Tibial nerve (tissue), 4 donors: ENCODE data around the gene ERC2.

Experiments used
- EP300 ChIP-seq, 2 donors: sonication (generic); formaldehyde crosslinking; IDR thresholded peaks; one replicate each; pipeline ENCODE4 v1.6.1; 2017; ENCODE audit warnings: antibody characterized with exemption in 2 of 2, mild to moderate bottlenecking in 1 of 2
- POLR2A ChIP-seq, 2 donors: fragments of 450-650 bp; IDR thresholded peaks; one replicate each; pipeline ENCODE4 v1.6.1; 2017; ENCODE audit warnings: antibody characterized with exemption in 2 of 2, mild to moderate bottlenecking in 2 of 2, moderate library complexity in 2 of 2
- TF ChIP-seq, protein P1 (sequence below), 5 experiments: fragments of 200-600 bp in 3 of 5; fragments of 450-650 bp in 2 of 5; sonication (generic) in 3 of 5; IDR thresholded peaks; one replicate each; pipeline ENCODE4 v1.5.1; 2016 to 2019; ENCODE audit warnings: antibody characterized with exemption in 5 of 5, mild to moderate bottlenecking in 3 of 5, moderate library complexity in 2 of 5

DNA sequence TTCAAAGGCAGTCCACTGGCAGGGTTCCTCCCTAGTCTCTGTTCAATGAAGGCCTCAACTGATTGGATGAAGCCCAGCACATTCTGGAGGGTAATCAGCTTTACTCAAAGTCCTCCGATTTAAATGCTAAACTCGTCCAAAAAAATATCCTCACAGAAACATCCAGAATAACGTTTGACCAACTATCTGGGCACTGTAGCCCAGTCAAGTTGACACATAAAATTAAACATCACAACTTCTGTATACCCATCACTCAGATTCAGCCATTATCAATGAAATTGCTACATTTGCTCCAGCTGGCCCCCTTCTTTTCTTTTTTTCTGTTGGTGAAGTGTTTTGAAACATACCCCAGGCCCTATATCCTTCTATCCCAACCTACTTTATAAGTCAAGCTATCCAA lies 916.6 kb downstream of the ERC2 start:
- TF ChIP-seq, protein P1, sequence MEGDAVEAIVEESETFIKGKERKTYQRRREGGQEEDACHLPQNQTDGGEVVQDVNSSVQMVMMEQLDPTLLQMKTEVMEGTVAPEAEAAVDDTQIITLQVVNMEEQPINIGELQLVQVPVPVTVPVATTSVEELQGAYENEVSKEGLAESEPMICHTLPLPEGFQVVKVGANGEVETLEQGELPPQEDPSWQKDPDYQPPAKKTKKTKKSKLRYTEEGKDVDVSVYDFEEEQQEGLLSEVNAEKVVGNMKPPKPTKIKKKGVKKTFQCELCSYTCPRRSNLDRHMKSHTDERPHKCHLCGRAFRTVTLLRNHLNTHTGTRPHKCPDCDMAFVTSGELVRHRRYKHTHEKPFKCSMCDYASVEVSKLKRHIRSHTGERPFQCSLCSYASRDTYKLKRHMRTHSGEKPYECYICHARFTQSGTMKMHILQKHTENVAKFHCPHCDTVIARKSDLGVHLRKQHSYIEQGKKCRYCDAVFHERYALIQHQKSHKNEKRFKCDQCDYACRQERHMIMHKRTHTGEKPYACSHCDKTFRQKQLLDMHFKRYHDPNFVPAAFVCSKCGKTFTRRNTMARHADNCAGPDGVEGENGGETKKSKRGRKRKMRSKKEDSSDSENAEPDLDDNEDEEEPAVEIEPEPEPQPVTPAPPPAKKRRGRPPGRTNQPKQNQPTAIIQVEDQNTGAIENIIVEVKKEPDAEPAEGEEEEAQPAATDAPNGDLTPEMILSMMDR (IDR thresholded peaks at IDR 0.05), result no peak
- TF ChIP-seq POLR2A (IDR thresholded peaks at IDR 0.05), result no peak
- TF ChIP-seq EP300 (IDR thresholded peaks at IDR 0.05), result no peak
